Measurements from ENCODE around the gene DISC1. TPM values are rescaled to one million over a fixed set of nuclear protein-coding genes. Genes with fewer than 3 reads are reported as not detected.
A peak's percentile ranks its signal among the peaks of the same experiment; 100 is the strongest.

Gene DISC1
- total and polyA plus RNA-seq, 2 of the 13 experiments (the other 11 are each of a cell fraction or from before 2014, with no cell fraction given) = 4.2 to 4.6 TPM

DNA sequence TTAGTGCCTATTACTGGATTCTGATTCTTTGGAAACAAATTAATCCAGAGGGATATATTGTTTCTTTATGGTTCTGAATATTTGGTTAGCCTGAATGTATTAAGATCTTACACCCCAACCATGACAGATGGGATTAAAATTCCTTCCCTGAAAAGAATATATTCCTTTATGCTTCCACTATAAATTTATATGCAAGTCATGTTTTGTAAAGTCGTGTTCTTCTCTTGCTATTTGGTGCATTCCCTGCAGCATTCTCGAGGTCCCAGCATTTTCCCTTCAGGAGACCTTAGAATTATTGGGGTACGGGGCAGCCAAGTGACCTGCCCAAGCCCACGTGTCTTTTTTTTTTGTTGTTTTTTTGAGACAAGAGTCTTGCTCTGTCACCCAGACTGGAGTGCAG, 62.4 kb downstream of the DISC1 start:
- CTCF ChIA-PET (ENCODE audit: low intra/inter-chr PET ratio, low total read pairs) = no interaction called here
- Histone ChIP-seq H4K20me1 (ENCODE audit: insufficient read depth, low read length) (peaks cover 8% of the 10 kb centered on the region; the same call in 1 of the 2 replicates), H3K79me2 (ENCODE audit: insufficient read depth, low read length) (no peaks in the 10 kb centered on the region), H3K36me3 (replicated peaks in 1 of 2; ENCODE audit: control insufficient read depth in 1 of 2, insufficient read depth in 2 of 2, low read length in 2 of 2) (no peaks in the 10 kb centered on the region; a peak in 1 of 5 replicates), H3K9ac (ENCODE audit: insufficient read depth, low read depth, low read length) (no peak overlapping the region), H2AFZ (ENCODE audit: low read length) (no peak overlapping the region), H3K4me1 (ENCODE audit: insufficient read depth, low read length) (peaks cover 29% of the 10 kb centered on the region), H3K4me3 (replicated peaks in 1 of 3; ENCODE audit: insufficient read depth in 1 of 3, low read depth in 2 of 3, low read length in 3 of 3) (no peak overlapping the region), H3K4me2 (ENCODE audit: low read depth, low read length) (no peak overlapping the region), H3K27ac (ENCODE audit: extremely low read length, insufficient read depth, low read length) (no peak overlapping the region), H3K27me3 (ENCODE audit: control insufficient read depth in 1 of 2, insufficient read depth in 2 of 2, low read length in 2 of 2) (no peaks in the 10 kb centered on the region), H3K9me3 (ENCODE audit: low read length) (peaks cover 9% of the 10 kb centered on the region)
- in situ Hi-C loops (cut with HindIII; ENCODE audit: extremely low pct_ligation_motif_present, low pct_unique_long_range_greater_than_20kb) = no loop called here
- FAIRE-seq (no peak), ATAC-seq (no peak), DNase-seq (ENCODE audit: low spot score) (no peak)
- BruUV-seq (replicated peaks) = no TSS peak
- POLR2A ChIA-PET = no interaction called here
- TF ChIP-seq SUZ12 (IDR thresholded peaks at IDR 0.05; ENCODE audit: low read depth, low read length) (no peak), MAFF (IDR thresholded peaks at IDR 0.05; ENCODE audit: low read depth, low read length) (no peak), NFE2L2 (IDR thresholded peaks at IDR 0.05; ENCODE audit: low read length) (peak; percentile 60)
- WGBS (ENCODE audit: low lambda C conversion rate) = 77% methylated on average over 4 of the region's 4 CpGs
- intact Hi-C loops (cut with micrococcal nuclease; ENCODE audit: unreplicated experiment) = no loop called here

- CTCF ChIA-PET (ENCODE audit: low intra/inter-chr PET ratio, low total read pairs) = no interaction called here
- Histone ChIP-seq H3K9me3 (ENCODE audit: low read length) (peaks cover 9% of the 10 kb centered on the region), H3K36me3 (replicated peaks in 1 of 2; ENCODE audit: control insufficient read depth in 1 of 2, insufficient read depth in 2 of 2, low read length in 2 of 2) (peaks cover 0 to 2% of the 10 kb centered on the region in 2 experiments; a peak in 1 of 5 replicates), H3K4me2 (ENCODE audit: low read depth, low read length) (peak overlapping the region; percentile 91), H4K20me1 (ENCODE audit: insufficient read depth, low read length) (peaks cover 8% of the 10 kb centered on the region; the same call in 1 of the 2 replicates), H3K9ac (ENCODE audit: insufficient read depth, low read depth, low read length) (peak overlapping the region; percentile 8; the same call in 1 of the 2 replicates), H3K27ac (ENCODE audit: extremely low read length, insufficient read depth, low read length) (no peak overlapping the region), H2AFZ (ENCODE audit: low read length) (no peak overlapping the region), H3K4me1 (ENCODE audit: insufficient read depth, low read length) (peaks cover 29% of the 10 kb centered on the region), H3K4me3 (replicated peaks in 1 of 3; ENCODE audit: insufficient read depth in 1 of 3, low read depth in 2 of 3, low read length in 3 of 3) (peak overlapping the region; percentile 4 to 58 (median 29); a peak in 5 of 6 replicates), H3K27me3 (ENCODE audit: control insufficient read depth in 1 of 2, insufficient read depth in 2 of 2, low read length in 2 of 2) (no peaks in the 10 kb centered on the region), H3K79me2 (ENCODE audit: insufficient read depth, low read length) (no peaks in the 10 kb centered on the region)
- TF ChIP-seq ZBTB3 (CRISPR knock-in tag; IDR thresholded peaks at IDR 0.05; ENCODE audit: borderline replicate concordance, low read depth) (no peak), ZNF556 (CRISPR knock-in tag; IDR thresholded peaks at IDR 0.05; ENCODE audit: borderline replicate concordance) (no peak), NR2C2 (CRISPR knock-in tag; IDR thresholded peaks at IDR 0.05; ENCODE audit: borderline replicate concordance) (no peak), BCL6 (CRISPR knock-in tag; IDR thresholded peaks at IDR 0.05) (0 out of 2 replicates have a peak, but pooled peaks have one; percentile 29), RFX5 (IDR thresholded peaks at IDR 0.05; ENCODE audit: low read depth, low read length) (peak; percentile 74; the same call in 1 of the 2 replicates), FLYWCH1 (CRISPR knock-in tag; IDR thresholded peaks at IDR 0.05) (no peak), ZNF772 (CRISPR knock-in tag; IDR thresholded peaks at IDR 0.05) (0 out of 2 replicates have a peak, but pooled peaks have one; percentile 21), ZNF280B (CRISPR knock-in tag; IDR thresholded peaks at IDR 0.05; ENCODE audit: borderline replicate concordance) (no peak), TRIM24 (CRISPR knock-in tag; IDR thresholded peaks at IDR 0.05) (no peak), TCF7L2 (IDR thresholded peaks at IDR 0.05; ENCODE audit: low read depth, low read length) (no peak)
- peak; percentile 32 for FAIRE-seq
- peak; percentile 68 for ATAC-seq
- intact Hi-C loops (cut with micrococcal nuclease; ENCODE audit: unreplicated experiment) = loop anchor here (1.0 to 2.0 kb wide), 4 partner anchors 35 to 333 kb away; partner anchors contain the start of gene DISC1
- DNase-seq (ENCODE audit: low spot score) = peak; percentile 15
- 6% methylated on average over 8 of the region's 9 CpGs for WGBS (ENCODE audit: low lambda C conversion rate)
- BruUV-seq (replicated peaks) = no TSS peak
- in situ Hi-C loops (cut with HindIII; ENCODE audit: extremely low pct_ligation_motif_present, low pct_unique_long_range_greater_than_20kb) = no loop called here
- POLR2A ChIA-PET = interaction anchor here (1.0 kb wide), 1 partner anchor 352 kb away, joined by 3 read pairs; the partner anchor contains the start of genes EXOC8 and SPRTN
Observed at GRCh38 chr1:231690059-231690458, 63.5 kb downstream of the DISC1 start.
